Effector CD8-positive, alpha-beta T cell (primary cell): ENCODE measurements around the gene AKAP13.
"Not testable (repeated sequence)": the region's sequence is repeated elsewhere in the genome, so short reads cannot be mapped to it uniquely, and the experiment has no call there.

Source experiments
- DNase-seq: peaks from one replicate; lab custom pipeline; 2025; lab: John Stamatoyannopoulos, UW

The AKAP13 gene

GRCh38 chr15:85477061-85477460 is 96.7 kb downstream of the AKAP13 start:
- no peak for DNase-seq

- DNase-seq = no peak
Measured at GRCh38 chr15:85477730-85478129, 97.3 kb downstream of the AKAP13 start.

GRCh38 chr15:85479071-85479647 is 98.8 kb downstream of the AKAP13 start:
- no peak for DNase-seq

- no peak for DNase-seq
Measured at GRCh38 chr15:85480923-85481322, 100.5 kb downstream of the AKAP13 start.

GRCh38 chr15:85481543-85481942 is 101.1 kb downstream of the AKAP13 start:
- not testable (repeated sequence) for DNase-seq

- DNase-seq = no peak
Measured at GRCh38 chr15:85482894-85483293, 102.5 kb downstream of the AKAP13 start.

- not testable (repeated sequence) for DNase-seq
Measured at GRCh38 chr15:85483955-85484354, 103.6 kb downstream of the AKAP13 start.

GRCh38 chr15:85484923-85485322 is 104.5 kb downstream of the AKAP13 start:
- not testable (repeated sequence) for DNase-seq

GRCh38 chr15:85485956-85486567 is 105.7 kb downstream of the AKAP13 start:
- peak; percentile 13 for DNase-seq

- DNase-seq = not testable (repeated sequence)
Measured at GRCh38 chr15:85487796-85488195, 107.4 kb downstream of the AKAP13 start.

GRCh38 chr15:85488997-85489396 is 108.6 kb downstream of the AKAP13 start:
- no peak for DNase-seq

- no peak for DNase-seq
Measured at GRCh38 chr15:85489773-85490493, 109.5 kb downstream of the AKAP13 start.

GRCh38 chr15:85490856-85491255 is 110.5 kb downstream of the AKAP13 start:
- no peak for DNase-seq

- no peak for DNase-seq
Measured at GRCh38 chr15:85491691-85492090, 111.3 kb downstream of the AKAP13 start.

GRCh38 chr15:85492406-85492805 is 112.0 kb downstream of the AKAP13 start:
- no peak for DNase-seq

- DNase-seq = no peak
Measured at GRCh38 chr15:85493260-85493659, 112.9 kb downstream of the AKAP13 start.

- DNase-seq = no peak
Measured at GRCh38 chr15:85494048-85494777, 113.8 kb downstream of the AKAP13 start.

GRCh38 chr15:85495096-85495495 is 114.7 kb downstream of the AKAP13 start:
- DNase-seq = no peak

GRCh38 chr15:85495544-85495943 is 115.1 kb downstream of the AKAP13 start:
- DNase-seq = no peak

GRCh38 chr15:85496151-85496550 is 115.7 kb downstream of the AKAP13 start:
- DNase-seq = no peak

GRCh38 chr15:85496551-85497171 is 116.3 kb downstream of the AKAP13 start:
- DNase-seq = no peak

GRCh38 chr15:85497172-85497569 is 116.8 kb downstream of the AKAP13 start:
- DNase-seq = no peak
